Smooth muscle cell (in vitro differentiated cells): ENCODE data around the gene TNS1. TPM values are rescaled to one million over a fixed set of nuclear protein-coding genes. Genes with fewer than 3 reads are reported as not detected.

ENCODE experiments used
- DNase-seq: peaks from one replicate; lab custom pipeline; 2025; ENCODE audit not compliant: unreplicated experiment; lab: John Stamatoyannopoulos, UW
- H2AFZ ChIP-seq: fragments of 200-600 bp; sonication (generic); 2 replicates; pipeline ENCODE4 v1.6.0; 2016; ENCODE audit warnings: antibody characterized with exemption, low read depth, mild to moderate bottlenecking
- H3F3A ChIP-seq: fragments of 200-600 bp; sonication (generic); 2 replicates; pipeline ENCODE4 v1.6.0; 2017; ENCODE audit warnings: antibody characterized with exemption, low read depth
- H3K27ac ChIP-seq: fragments of 200-600 bp; sonication (generic); 2 replicates; pipeline ENCODE4 v1.5.1; 2016; ENCODE audit warnings: low read depth, mild to moderate bottlenecking
- H3K27me3 ChIP-seq: fragments of 200-600 bp; sonication (generic); 2 replicates; pipeline ENCODE4 v1.6.1; 2016; ENCODE audit warnings: low read depth, mild to moderate bottlenecking
- H3K36me3 ChIP-seq: fragments of 200-600 bp; sonication (generic); 2 replicates; pipeline ENCODE4 v1.5.1; 2016; ENCODE audit warnings: low read depth
- H3K4me1 ChIP-seq: fragments of 200-600 bp; sonication (generic); 2 replicates; pipeline ENCODE4 v1.5.1; 2016; ENCODE audit warnings: low read depth
- H3K4me2 ChIP-seq: fragments of 200-600 bp; sonication (generic); 2 replicates; pipeline ENCODE4 v1.6.0; 2016; ENCODE audit warnings: mild to moderate bottlenecking
- H3K4me3 ChIP-seq: fragments of 200-600 bp; sonication (generic); 2 replicates; pipeline ENCODE4 v1.5.1; 2016; ENCODE audit warnings: mild to moderate bottlenecking
- H3K79me2 ChIP-seq: fragments of 200-600 bp; sonication (generic); 2 replicates; pipeline ENCODE4 v1.6.0; 2016; ENCODE audit warnings: low read depth, mild to moderate bottlenecking
- H3K9ac ChIP-seq: fragments of 200-600 bp; sonication (generic); 2 replicates; pipeline ENCODE4 v1.6.0; 2016; ENCODE audit warnings: low read depth
- H3K9me3 ChIP-seq: fragments of 200-600 bp; sonication (generic); replicated peaks from 2 replicates; pipeline ENCODE4 v1.5.1; 2016; ENCODE audit warnings: low read depth
- H4K20me1 ChIP-seq: fragments of 200-600 bp; sonication (generic); 2 replicates; pipeline ENCODE4 v1.6.0; 2016; ENCODE audit warnings: low read depth
- WGBS: methylation state at CpG from one replicate; pipeline ENCODE4 v1.1.7; 2016; ENCODE audit warnings: low lambda C conversion rate; 5-methylcytosine and 5-hydroxymethylcytosine counted together
- polyA plus RNA-seq: library from polyadenylated mRNA; unstranded; fragments of >200 nt; fragmentation: Nextera tagmentation; extraction: Ambion mirVana; gene quantifications from 2 replicates; pipeline ENCODE4 v1.2.1, GENCODE V29; 2016
- total RNA-seq: library from RNA; depleted of rRNA; stranded (reverse); fragments of >200 nt; gene quantifications from 2 replicates; pipeline ENCODE4 v1.2.3, GENCODE V29; 2014
- TF ChIP-seq, protein P1 (sequence below): fragments of 200-600 bp; sonication (generic); IDR thresholded peaks from 2 replicates; pipeline ENCODE4 v1.5.1; 2017; ENCODE audit warnings: borderline replicate concordance, mild to moderate bottlenecking, antibody characterized with exemption; ENCODE audit not compliant: insufficient read depth, poor library complexity, severe bottlenecking

The TNS1 gene
- total and polyA plus RNA-seq, 2 experiments from 2014 or later = 52.3 to 61.5 TPM

DNA sequence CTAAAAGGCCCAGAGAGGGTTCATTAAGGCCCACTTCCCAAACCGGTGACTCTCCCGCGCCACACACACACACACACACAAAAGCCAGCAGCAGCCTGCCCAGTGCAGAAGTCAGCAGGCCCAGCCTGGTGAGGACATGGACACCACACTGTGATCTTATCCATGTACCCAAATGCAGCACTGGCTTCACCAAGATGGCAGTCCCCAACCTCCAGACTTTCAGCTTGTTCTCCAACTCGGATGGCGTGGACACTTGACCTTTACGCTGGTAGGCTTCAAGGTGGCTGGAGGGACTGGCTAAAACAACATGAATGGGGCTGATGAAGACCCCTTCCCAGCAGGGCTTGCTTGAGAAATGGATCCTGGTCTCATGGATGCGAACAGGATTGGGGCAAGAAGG is 50.4 kb downstream of the TNS1 start:
- peaks cover 91% of the 10 kb centered on the region for H3K79me2 ChIP-seq
- H3K9ac ChIP-seq = no peak overlapping the region
- no peaks in the 10 kb centered on the region for H3K36me3 ChIP-seq
- peaks cover 98% of the 10 kb centered on the region for H4K20me1 ChIP-seq
- WGBS = 98% methylated on average over 7 of the region's 7 CpGs
- H3F3A ChIP-seq = no peaks in the 10 kb centered on the region
- TF ChIP-seq, protein P1, sequence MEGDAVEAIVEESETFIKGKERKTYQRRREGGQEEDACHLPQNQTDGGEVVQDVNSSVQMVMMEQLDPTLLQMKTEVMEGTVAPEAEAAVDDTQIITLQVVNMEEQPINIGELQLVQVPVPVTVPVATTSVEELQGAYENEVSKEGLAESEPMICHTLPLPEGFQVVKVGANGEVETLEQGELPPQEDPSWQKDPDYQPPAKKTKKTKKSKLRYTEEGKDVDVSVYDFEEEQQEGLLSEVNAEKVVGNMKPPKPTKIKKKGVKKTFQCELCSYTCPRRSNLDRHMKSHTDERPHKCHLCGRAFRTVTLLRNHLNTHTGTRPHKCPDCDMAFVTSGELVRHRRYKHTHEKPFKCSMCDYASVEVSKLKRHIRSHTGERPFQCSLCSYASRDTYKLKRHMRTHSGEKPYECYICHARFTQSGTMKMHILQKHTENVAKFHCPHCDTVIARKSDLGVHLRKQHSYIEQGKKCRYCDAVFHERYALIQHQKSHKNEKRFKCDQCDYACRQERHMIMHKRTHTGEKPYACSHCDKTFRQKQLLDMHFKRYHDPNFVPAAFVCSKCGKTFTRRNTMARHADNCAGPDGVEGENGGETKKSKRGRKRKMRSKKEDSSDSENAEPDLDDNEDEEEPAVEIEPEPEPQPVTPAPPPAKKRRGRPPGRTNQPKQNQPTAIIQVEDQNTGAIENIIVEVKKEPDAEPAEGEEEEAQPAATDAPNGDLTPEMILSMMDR = no peak
- no peak overlapping the region for H3K4me3 ChIP-seq
- DNase-seq = no peak
- no peak overlapping the region for H3K4me2 ChIP-seq
- peak overlapping the region; percentile 4 for H3K27ac ChIP-seq
- peaks cover 10% of the 10 kb centered on the region for H3K4me1 ChIP-seq
- H3K9me3 ChIP-seq = no peaks in the 10 kb centered on the region
- no peaks in the 10 kb centered on the region for H3K27me3 ChIP-seq
- H2AFZ ChIP-seq = no peak overlapping the region

DNA sequence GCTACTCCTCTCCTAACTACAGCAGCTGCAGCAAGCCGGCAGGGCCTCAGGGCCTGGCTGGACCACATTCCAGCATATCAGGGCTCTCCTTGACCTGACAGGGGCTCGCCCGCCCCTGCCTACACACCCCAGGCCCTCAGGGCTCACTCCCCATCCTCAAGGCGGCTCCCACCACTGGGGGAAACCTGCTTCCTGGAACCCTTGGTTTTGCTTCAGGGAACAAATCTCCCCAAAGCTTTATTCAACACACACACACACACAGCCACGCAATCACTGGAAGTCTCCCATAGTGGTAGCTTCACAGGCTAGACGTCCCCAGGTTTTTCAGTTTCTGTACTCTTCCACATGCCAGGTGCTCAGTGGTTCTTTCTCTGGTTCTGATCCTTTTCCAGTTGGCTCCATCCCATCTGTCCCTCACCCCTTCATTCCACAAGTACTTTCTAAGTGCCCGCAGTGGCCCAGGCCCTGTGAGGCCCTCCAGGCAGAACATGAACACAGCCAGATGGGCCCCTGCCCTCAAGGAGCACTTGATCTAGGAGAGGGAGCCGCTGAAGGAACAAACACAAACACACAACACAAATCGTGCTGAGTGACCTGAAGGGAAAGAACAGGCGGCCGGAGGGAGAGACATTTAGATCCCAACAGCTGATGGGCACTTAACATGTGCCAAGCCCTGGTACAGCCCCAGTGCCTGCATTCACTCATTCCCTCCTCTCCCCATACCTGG is 51.1 kb downstream of the TNS1 start:
- H3K4me3 ChIP-seq = no peak overlapping the region
- no peak overlapping the region for H2AFZ ChIP-seq
- H3K27me3 ChIP-seq = no peaks in the 10 kb centered on the region
- peak overlapping the region; percentile 4 for H3K27ac ChIP-seq
- H4K20me1 ChIP-seq = peaks cover 96% of the 10 kb centered on the region
- H3K4me1 ChIP-seq = peaks cover 12% of the 10 kb centered on the region
- H3K9ac ChIP-seq = no peak overlapping the region
- H3K36me3 ChIP-seq = no peaks in the 10 kb centered on the region
- H3K79me2 ChIP-seq = peaks cover 92% of the 10 kb centered on the region
- no peak for DNase-seq
- TF ChIP-seq, protein P1 = no peak
- 72% methylated on average over 11 of the region's 11 CpGs for WGBS
- H3F3A ChIP-seq = no peaks in the 10 kb centered on the region
- H3K4me2 ChIP-seq = peak overlapping the region; percentile 10
- no peaks in the 10 kb centered on the region for H3K9me3 ChIP-seq

DNA sequence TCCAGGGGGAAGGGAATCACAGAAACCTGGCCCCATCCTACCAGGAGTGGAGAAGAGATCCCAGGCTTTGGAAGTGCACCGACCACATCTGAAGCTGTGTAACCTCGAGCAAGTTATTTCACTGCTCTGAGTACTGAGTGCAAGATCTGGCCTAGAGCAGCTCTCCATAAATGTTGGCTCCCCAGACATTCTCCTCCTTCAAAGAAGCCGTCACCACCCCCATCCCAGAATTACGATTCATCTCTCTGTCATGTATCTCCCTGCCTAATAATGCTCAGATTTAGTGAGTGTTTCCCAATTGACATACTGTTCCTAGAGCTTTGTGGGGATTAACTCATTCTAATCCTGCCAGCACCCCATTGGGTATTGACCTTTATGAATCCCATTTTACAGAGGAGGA is 51.7 kb downstream of the TNS1 start:
- peaks cover 12% of the 10 kb centered on the region for H3K4me1 ChIP-seq
- no peak overlapping the region for H2AFZ ChIP-seq
- H3F3A ChIP-seq = no peaks in the 10 kb centered on the region
- peaks cover 94% of the 10 kb centered on the region for H3K79me2 ChIP-seq
- no peak for DNase-seq
- H3K4me3 ChIP-seq = no peak overlapping the region
- WGBS = 40% methylated on average over 4 of the region's 4 CpGs
- no peaks in the 10 kb centered on the region for H3K36me3 ChIP-seq
- H3K4me2 ChIP-seq = peak overlapping the region; percentile 10
- H3K27ac ChIP-seq = peak overlapping the region; percentile 4
- H3K27me3 ChIP-seq = no peaks in the 10 kb centered on the region
- H3K9me3 ChIP-seq = no peaks in the 10 kb centered on the region
- TF ChIP-seq, protein P1 = no peak
- no peak overlapping the region for H3K9ac ChIP-seq
- H4K20me1 ChIP-seq = peaks cover 96% of the 10 kb centered on the region

DNA sequence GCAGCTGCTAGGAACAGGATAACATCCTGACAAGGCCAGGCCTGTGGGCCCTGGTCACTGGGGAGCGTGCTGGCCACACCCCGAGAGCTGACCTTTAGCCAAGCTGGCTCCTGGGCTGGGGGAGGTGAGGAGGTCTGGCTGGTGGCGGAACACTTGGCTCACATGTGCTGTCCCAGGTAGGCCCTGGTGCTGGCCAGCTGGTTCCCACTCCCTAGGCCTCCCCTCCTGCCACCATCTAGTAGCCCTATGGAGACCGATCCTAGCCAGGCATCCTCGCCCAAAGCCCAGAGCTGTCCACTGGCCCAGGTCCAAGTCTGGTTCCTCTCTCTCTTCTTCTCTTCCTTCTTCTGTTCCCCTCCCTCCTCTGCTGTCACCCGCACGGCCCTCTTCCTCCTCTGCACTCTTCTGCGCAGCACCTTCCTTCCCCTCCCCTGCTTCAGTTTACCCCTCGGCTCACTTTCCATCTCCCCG is 52.4 kb downstream of the TNS1 start:
- H3K27me3 ChIP-seq = no peaks in the 10 kb centered on the region
- H3K9ac ChIP-seq = no peak overlapping the region
- H3K36me3 ChIP-seq = no peaks in the 10 kb centered on the region
- no peaks in the 10 kb centered on the region for H3F3A ChIP-seq
- no peaks in the 10 kb centered on the region for H3K9me3 ChIP-seq
- peaks cover 96% of the 10 kb centered on the region for H4K20me1 ChIP-seq
- peaks cover 12% of the 10 kb centered on the region for H3K4me1 ChIP-seq
- TF ChIP-seq, protein P1 = no peak
- no peak overlapping the region for H3K27ac ChIP-seq
- no peak overlapping the region for H2AFZ ChIP-seq
- DNase-seq = no peak
- no peak overlapping the region for H3K4me3 ChIP-seq
- peaks cover 93% of the 10 kb centered on the region for H3K79me2 ChIP-seq
- peak overlapping the region; percentile 10 for H3K4me2 ChIP-seq
- 95% methylated on average over 7 of the region's 10 CpGs for WGBS
